ENCODE measurements around the gene STXBP6. TPM values are rescaled to one million over a fixed set of nuclear protein-coding genes. Genes with fewer than 3 reads are reported as not detected.

The STXBP6 gene
- total and polyA plus RNA-seq, 2 experiments from 2014 or later, result 19.7 to 29.0 TPM

- no peak for TF ChIP-seq CTCF (conservative IDR thresholded peaks at IDR 0.05; ENCODE audit: low read depth in 2 of 2)
- TF ChIP-seq STAT1 (IDR thresholded peaks at IDR 0.05; ENCODE audit: unreplicated experiment), result no peak
- TF ChIP-seq EZH2phosphoT487 (IDR thresholded peaks at IDR 0.05; ENCODE audit: unreplicated experiment), result no peak
- TF ChIP-seq NANOG (IDR thresholded peaks at IDR 0.05; ENCODE audit: borderline replicate concordance), result no peak
Measured at GRCh38 chr14:24992624-24993360, 57.2 kb downstream of the STXBP6 start (continued).

- H3K9me2 ChIP-seq (ENCODE audit: insufficient read depth), result no peaks in the 10 kb centered on the region
- H3K4me1 ChIP-seq (ENCODE audit: insufficient read depth), result peaks cover 1% of the 10 kb centered on the region; the same call in 1 of the 2 replicates
- DNase-seq (ENCODE audit: low spot score) (no peak), ATAC-seq (no peak)
- H3K4me1 Mint-ChIP-seq, result peaks cover under 1% of the 10 kb centered on the region; the same call in 2 of the 3 replicates
- H3K27me3 ChIP-seq (ENCODE audit: insufficient read depth), result no peaks in the 10 kb centered on the region
- H2AFZ ChIP-seq, result no peak overlapping the region
- H3F3A ChIP-seq (replicated peaks; ENCODE audit: low read depth), result no peaks in the 10 kb centered on the region
- H3K36me3 Mint-ChIP-seq (ENCODE audit: low read depth), result no peaks in the 10 kb centered on the region
- no peak overlapping the region for H3K27ac Mint-ChIP-seq
- no peak overlapping the region for H3K4me3 ChIP-seq
- no peak overlapping the region for H3K4me2 ChIP-seq
- no peaks in the 10 kb centered on the region; the same call in 1 of the 2 replicates for H3K79me2 ChIP-seq (replicated peaks; ENCODE audit: insufficient read depth)
- no peaks in the 10 kb centered on the region for H3K27me3 Mint-ChIP-seq (ENCODE audit: insufficient read depth, low read depth, poor library complexity)
- 0 out of 2 replicates have a peak, but pooled peaks cover 3% of the 10 kb centered on the region for H4K20me1 ChIP-seq (replicated peaks; ENCODE audit: insufficient read depth)
- no peak overlapping the region for H3K4me3 Mint-ChIP-seq
- H3K9me3 Mint-ChIP-seq, result no peaks in the 10 kb centered on the region
- no peaks in the 10 kb centered on the region for H3K36me3 ChIP-seq (ENCODE audit: insufficient read depth)
- H3K27ac ChIP-seq (ENCODE audit: low read depth), result no peak overlapping the region
- TF ChIP-seq ZNF114 (CRISPR knock-in tag; IDR thresholded peaks at IDR 0.05), result no peak
- no peak for TF ChIP-seq STAT1 (IDR thresholded peaks at IDR 0.05; ENCODE audit: unreplicated experiment)
- no peak for TF ChIP-seq ETS1 (IDR thresholded peaks at IDR 0.05)
- no peak for TF ChIP-seq ZNF462 (CRISPR knock-in tag; IDR thresholded peaks at IDR 0.05)
- no peak for TF ChIP-seq EZH2 (IDR thresholded peaks at IDR 0.05; ENCODE audit: low read depth, unreplicated experiment)
- TF ChIP-seq JUNB (IDR thresholded peaks at IDR 0.05; ENCODE audit: unreplicated experiment), result no peak
- TF ChIP-seq ZNF331 (CRISPR knock-in tag; IDR thresholded peaks at IDR 0.05; ENCODE audit: low read depth), result no peak
- no peak for TF ChIP-seq EZH2phosphoT487 (IDR thresholded peaks at IDR 0.05; ENCODE audit: unreplicated experiment)
- TF ChIP-seq CTCF (conservative IDR thresholded peaks at IDR 0.05; ENCODE audit: low read depth in 2 of 2), result no peak
- no peak for TF ChIP-seq POLR2AphosphoS5 (IDR thresholded peaks at IDR 0.05; ENCODE audit: low read depth)
- TF ChIP-seq NANOG (IDR thresholded peaks at IDR 0.05; ENCODE audit: borderline replicate concordance), result no peak
- TF ChIP-seq CREB1 (CRISPR knock-in tag; IDR thresholded peaks at IDR 0.05; ENCODE audit: low read depth), result no peak
Measured at GRCh38 chr14:24991821-24992220, 58.1 kb downstream of the STXBP6 start.

Data from GM23338 (cell line).